HFFc6 (cell line): ENCODE results near the gene PUS1. TPM values are rescaled to one million over a fixed set of nuclear protein-coding genes. Genes with fewer than 3 reads are reported as not detected.
A peak's percentile ranks its signal among the peaks of the same experiment; 100 is the strongest.
"Not testable (repeated sequence)": the region's sequence is repeated elsewhere in the genome, so short reads cannot be mapped to it uniquely, and the experiment has no call there.

Source experiments
- DNase-seq: peaks from one replicate; pipeline ENCODE4 v3.0.0-alpha.2; 2018
- H3K27ac Mint-ChIP-seq: 2 replicates; pipeline ENCODE4 v1.8.0; 2020; ENCODE audit warnings: mild to moderate bottlenecking, mixed read lengths
- H3K27me3 Mint-ChIP-seq: 2 replicates; pipeline ENCODE4 v1.8.0; 2021; ENCODE audit warnings: mild to moderate bottlenecking, moderate library complexity, mixed read lengths; ENCODE audit not compliant: insufficient read depth
- H3K36me3 Mint-ChIP-seq: 2 replicates; pipeline ENCODE4 v1.8.0; 2021; ENCODE audit warnings: low read depth, mixed read lengths
- H3K4me1 Mint-ChIP-seq: 2 replicates; pipeline ENCODE4 v1.8.0; 2020; ENCODE audit warnings: low read depth, mixed read lengths
- H3K4me3 Mint-ChIP-seq: 2 replicates; pipeline ENCODE4 v1.8.0; 2020; ENCODE audit warnings: mild to moderate bottlenecking, moderate library complexity, mixed read lengths
- H3K9me3 Mint-ChIP-seq: 2 replicates; pipeline ENCODE4 v1.8.0; 2020; ENCODE audit warnings: mild to moderate bottlenecking, mixed read lengths
- total RNA-seq, 6 experiments: library from RNA; stranded (reverse); fragmentation: NEBNext Ultra II Directional; extraction: Animal tissue kit (Norgen Biotek cat#: 25700); gene quantifications; 2 replicates in 1 of 6; 3 replicates in 5 of 6; pipeline ENCODE4 v1.2.3, GENCODE V29; 2021
- TF ChIP-seq, protein P1 (sequence below): fragments of 200-600 bp; sonication (generic); IDR thresholded peaks from 2 replicates; pipeline ENCODE4 v1.5.0; 2021; ENCODE audit warnings: antibody characterized with exemption, mild to moderate bottlenecking

The PUS1 gene
- total RNA-seq, 6 experiments from 2014 or later: 26.2 to 37.7 (median 29.8) TPM

DNA sequence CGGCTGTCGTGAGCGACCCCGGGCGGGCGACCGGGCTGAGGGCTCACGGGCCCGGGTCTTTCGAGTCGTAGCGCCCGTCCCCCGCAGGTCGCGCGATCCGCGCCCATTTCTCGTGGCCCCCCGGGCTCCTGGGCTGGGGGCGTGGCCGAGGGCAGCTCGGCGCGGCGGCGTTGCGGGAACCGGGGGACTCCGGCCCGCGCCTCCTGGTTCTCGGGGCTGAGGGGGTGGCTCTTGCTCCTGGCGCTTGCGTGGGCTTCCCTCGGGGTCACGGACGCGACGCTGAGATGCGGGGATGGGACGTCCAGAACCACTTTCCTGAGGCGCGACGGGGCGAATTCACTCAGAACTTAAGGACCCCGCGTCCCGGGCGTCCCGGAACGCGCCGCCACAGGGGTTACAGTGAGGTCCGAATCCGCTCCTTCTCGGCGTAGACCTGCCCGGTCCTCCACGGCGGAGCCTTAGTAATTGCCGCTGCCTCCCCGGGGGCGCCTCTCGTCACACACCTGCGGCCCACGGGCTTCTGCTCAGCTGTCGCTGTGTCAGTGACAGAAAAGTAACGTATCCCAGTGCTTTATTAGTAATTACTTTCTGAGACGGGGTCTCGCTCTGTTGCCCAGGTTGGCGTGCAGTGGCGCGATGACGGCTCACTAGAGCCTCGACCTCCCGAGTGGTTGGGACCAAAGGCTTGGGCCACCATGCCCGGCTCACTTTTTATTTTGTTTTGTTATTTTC lies 21.3 kb downstream of the PUS1 start:
- Mint-ChIP-seq H3K27me3 (peaks cover 1% of the 10 kb centered on the region; the same call in 1 of the 2 replicates), H3K4me3 (peak overlapping the region; percentile 93), H3K9me3 (no peaks in the 10 kb centered on the region), H3K27ac (peak overlapping the region; percentile 78), H3K4me1 (peaks cover 31% of the 10 kb centered on the region), H3K36me3 (no peaks in the 10 kb centered on the region)
- TF ChIP-seq, protein P1, sequence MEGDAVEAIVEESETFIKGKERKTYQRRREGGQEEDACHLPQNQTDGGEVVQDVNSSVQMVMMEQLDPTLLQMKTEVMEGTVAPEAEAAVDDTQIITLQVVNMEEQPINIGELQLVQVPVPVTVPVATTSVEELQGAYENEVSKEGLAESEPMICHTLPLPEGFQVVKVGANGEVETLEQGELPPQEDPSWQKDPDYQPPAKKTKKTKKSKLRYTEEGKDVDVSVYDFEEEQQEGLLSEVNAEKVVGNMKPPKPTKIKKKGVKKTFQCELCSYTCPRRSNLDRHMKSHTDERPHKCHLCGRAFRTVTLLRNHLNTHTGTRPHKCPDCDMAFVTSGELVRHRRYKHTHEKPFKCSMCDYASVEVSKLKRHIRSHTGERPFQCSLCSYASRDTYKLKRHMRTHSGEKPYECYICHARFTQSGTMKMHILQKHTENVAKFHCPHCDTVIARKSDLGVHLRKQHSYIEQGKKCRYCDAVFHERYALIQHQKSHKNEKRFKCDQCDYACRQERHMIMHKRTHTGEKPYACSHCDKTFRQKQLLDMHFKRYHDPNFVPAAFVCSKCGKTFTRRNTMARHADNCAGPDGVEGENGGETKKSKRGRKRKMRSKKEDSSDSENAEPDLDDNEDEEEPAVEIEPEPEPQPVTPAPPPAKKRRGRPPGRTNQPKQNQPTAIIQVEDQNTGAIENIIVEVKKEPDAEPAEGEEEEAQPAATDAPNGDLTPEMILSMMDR: no peak
- no peak for DNase-seq

DNA sequence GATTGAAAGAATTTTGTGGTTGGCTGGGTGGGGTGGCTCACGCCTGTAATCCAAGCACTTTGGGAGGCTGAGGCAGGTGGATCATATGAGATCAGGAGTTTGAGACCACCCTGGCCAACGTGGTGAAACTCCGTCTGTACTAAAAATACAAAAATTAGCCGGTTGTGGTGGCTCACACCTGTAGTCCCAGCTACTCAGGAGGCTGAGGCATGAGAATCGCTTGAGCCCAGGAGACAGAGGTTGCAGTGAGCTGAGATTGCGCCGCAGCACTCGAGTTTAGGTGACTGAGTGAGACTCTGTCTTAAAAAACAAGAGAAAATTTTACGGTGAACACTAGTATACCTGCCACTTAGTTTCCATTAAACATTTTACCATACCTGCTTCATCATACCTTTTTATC lies 24.7 kb downstream of the PUS1 start:
- peaks cover 38% of the 10 kb centered on the region for H3K4me1 Mint-ChIP-seq
- H3K4me3 Mint-ChIP-seq, H3K36me3 Mint-ChIP-seq, H3K9me3 Mint-ChIP-seq, H3K27ac Mint-ChIP-seq, H3K27me3 Mint-ChIP-seq, DNase-seq: not testable (repeated sequence)

DNA sequence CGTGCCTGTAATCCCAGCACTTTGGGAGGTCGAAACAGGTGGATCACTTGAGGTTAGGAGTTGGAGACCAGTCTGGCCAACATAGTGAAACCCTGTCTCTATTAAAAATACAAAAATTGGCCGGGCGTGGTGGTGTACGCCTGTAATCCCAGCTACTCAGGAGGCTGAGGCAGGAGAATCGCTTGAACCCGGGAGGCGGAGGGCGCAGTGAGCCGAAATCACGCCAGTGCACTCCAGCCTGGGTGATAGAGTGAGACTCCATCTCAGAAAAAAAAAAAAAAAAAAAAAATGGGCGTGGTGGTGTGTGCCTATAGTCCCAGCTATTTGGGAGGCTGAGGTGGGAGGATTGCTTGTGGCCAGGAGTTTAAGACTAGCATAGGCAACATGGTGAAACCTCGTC lies 25.4 kb downstream of the PUS1 start:
- H3K9me3 Mint-ChIP-seq, DNase-seq, H3K4me3 Mint-ChIP-seq, H3K27ac Mint-ChIP-seq, H3K27me3 Mint-ChIP-seq, H3K36me3 Mint-ChIP-seq: not testable (repeated sequence)
- H3K4me1 Mint-ChIP-seq: peaks cover 41% of the 10 kb centered on the region

DNA sequence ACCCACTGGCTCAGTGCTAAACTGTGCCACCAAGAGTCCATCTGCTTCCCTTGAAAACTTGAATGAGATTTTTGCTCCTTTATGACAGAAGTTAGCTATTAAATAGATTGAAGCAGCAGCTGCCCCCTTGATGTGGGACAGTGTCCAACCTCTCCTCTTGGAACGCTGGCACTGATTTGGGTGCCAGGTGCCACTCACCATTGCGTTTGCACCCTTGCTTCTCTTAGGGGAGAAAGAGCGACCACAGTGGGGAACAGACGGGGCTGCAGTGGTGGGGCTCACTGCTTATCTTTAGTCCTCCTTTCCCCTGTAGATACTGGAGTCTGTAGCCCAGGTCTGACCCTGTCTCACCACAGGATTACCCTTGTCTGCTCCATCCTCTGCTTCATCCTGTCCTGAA lies 30.0 kb downstream of the PUS1 start:
- no peak for DNase-seq
- H3K9me3 Mint-ChIP-seq: no peaks in the 10 kb centered on the region
- H3K36me3 Mint-ChIP-seq: peaks cover 22% of the 10 kb centered on the region
- H3K27ac Mint-ChIP-seq: no peak overlapping the region
- no peaks in the 10 kb centered on the region for H3K27me3 Mint-ChIP-seq
- H3K4me3 Mint-ChIP-seq: no peak overlapping the region
- TF ChIP-seq, protein P1: no peak
- peaks cover 45% of the 10 kb centered on the region for H3K4me1 Mint-ChIP-seq

DNA sequence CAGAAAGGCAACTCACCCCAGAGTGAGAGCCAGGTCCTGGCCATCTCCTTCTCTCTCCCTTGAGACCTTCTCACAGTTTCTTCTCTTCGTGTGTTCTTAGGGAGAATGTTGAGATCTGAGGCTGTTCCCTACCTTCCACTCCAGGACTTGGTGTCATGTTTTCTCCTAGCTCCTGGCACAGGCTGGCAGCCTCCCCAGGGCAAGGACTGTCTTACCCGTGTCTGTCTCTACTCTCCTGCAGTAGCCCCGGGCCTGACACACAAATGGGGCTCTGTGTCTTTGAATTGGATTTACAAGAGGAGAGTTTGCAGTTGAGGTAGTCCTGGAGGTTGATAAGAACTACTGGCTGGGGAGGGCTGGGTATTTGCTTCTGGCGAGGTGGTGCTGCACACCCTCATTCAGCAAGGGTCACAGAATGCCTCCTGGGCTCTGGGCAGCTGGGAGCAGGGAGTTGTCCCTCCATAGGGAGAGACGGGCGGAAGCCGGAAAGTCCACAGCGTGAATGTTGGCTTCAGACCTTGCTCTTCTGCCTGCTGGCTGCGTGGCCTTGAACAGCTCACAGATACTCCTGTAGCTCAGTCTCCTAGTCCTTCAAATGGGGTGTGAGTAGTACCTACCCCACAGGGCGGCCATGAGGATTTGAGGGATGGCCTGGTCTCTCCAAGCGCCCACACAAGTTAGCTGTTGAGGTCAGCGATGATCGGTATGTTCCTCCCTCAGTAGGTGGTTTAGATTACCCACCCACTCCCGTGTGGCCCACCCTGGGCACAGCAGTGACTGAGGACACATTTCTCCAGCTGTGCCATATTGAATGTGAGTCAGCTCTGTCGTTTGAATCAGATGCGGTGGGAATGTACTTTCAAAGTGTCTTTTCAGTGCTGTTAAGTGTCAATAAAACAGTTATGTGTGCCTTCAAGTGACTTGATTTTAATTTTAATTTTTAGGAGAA lies 30.8 kb downstream of the PUS1 start:
- H3K27ac Mint-ChIP-seq: no peak overlapping the region
- no peaks in the 10 kb centered on the region for H3K9me3 Mint-ChIP-seq
- H3K4me3 Mint-ChIP-seq: no peak overlapping the region
- TF ChIP-seq, protein P1: no peak
- H3K36me3 Mint-ChIP-seq: peaks cover 22% of the 10 kb centered on the region
- peaks cover 51% of the 10 kb centered on the region for H3K4me1 Mint-ChIP-seq
- H3K27me3 Mint-ChIP-seq: no peaks in the 10 kb centered on the region
- DNase-seq: no peak

DNA sequence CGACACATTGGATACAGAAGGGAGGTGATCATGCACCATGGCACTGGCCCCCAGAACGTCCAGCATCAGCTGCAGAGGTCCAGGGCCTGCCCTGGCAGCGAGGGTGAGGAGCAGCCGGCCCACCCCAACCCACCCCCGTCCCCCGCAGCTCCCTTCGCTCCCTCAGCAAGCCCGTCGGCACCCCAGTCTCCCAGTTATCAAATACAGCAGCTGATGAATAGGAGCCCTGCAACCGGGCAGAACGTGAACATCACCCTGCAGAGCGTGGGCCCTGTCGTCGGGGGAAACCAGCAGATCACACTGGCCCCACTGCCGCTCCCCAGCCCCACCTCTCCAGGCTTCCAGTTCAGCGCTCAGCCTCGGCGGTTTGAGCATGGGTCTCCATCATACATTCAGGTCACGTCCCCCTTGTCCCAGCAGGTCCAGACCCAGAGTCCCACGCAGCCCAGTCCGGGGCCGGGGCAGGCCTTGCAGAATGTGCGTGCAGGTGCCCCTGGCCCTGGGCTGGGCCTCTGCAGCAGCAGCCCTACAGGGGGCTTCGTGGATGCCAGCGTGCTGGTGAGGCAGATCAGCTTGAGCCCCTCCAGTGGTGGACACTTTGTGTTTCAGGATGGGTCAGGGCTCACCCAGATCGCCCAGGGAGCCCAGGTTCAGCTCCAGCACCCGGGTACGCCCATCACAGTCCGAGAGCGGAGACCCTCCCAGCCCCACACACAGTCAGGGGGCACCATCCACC lies 31.7 kb downstream of the PUS1 start:
- Mint-ChIP-seq H3K4me1 (peaks cover 54% of the 10 kb centered on the region), H3K36me3 (peaks cover 19% of the 10 kb centered on the region)
- not testable (repeated sequence) for H3K27me3 Mint-ChIP-seq, H3K27ac Mint-ChIP-seq, H3K4me3 Mint-ChIP-seq, H3K9me3 Mint-ChIP-seq, DNase-seq

DNA sequence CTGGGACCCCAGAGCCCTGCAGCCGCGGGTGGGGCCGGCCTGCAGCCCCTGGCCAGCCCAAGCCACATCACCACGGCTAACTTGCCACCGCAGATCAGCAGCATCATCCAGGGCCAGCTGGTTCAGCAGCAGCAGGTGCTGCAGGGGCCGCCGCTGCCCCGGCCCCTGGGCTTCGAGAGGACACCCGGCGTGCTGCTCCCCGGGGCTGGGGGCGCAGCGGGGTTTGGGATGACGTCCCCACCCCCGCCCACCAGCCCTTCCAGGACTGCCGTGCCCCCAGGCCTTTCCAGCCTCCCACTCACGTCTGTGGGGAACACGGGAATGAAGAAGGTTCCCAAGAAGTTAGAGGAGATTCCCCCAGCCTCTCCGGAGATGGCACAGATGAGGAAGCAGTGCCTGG lies 32.3 kb downstream of the PUS1 start:
- peaks cover 17% of the 10 kb centered on the region for H3K36me3 Mint-ChIP-seq
- not testable (repeated sequence) for H3K9me3 Mint-ChIP-seq, DNase-seq, H3K27ac Mint-ChIP-seq, H3K27me3 Mint-ChIP-seq, H3K4me3 Mint-ChIP-seq
- H3K4me1 Mint-ChIP-seq: peaks cover 51% of the 10 kb centered on the region
